Peyer's patch (tissue), 4 donors: ENCODE measurements around the gene RBM10.

Experiments
- CTCF ChIP-seq, 6 experiments: fragments of 450-650 bp in 4 of 6; fragments of 200-600 bp in 2 of 6; sonication (generic) in 1 of 6; IDR thresholded peaks; one replicate each; pipeline ENCODE4 v1.5.1; 2017 to 2019; ENCODE audit warnings: antibody characterized with exemption in 6 of 6, mild to moderate bottlenecking in 3 of 6, moderate library complexity in 1 of 6
- POLR2A ChIP-seq, 2 donors: fragments of 450-650 bp; IDR thresholded peaks; one replicate each; pipeline ENCODE4 v1.5.1; 2017; ENCODE audit warnings: antibody characterized with exemption in 2 of 2, mild to moderate bottlenecking in 2 of 2, moderate library complexity in 2 of 2

- no peak for TF ChIP-seq POLR2A (IDR thresholded peaks at IDR 0.05)
- no peak for TF ChIP-seq CTCF (IDR thresholded peaks at IDR 0.05)
Observed at GRCh38 chrX:47210661-47211425, 65.8 kb downstream of the RBM10 start.
